Measurements from ENCODE around the gene DNLZ.

DNLZ gene

DNA sequence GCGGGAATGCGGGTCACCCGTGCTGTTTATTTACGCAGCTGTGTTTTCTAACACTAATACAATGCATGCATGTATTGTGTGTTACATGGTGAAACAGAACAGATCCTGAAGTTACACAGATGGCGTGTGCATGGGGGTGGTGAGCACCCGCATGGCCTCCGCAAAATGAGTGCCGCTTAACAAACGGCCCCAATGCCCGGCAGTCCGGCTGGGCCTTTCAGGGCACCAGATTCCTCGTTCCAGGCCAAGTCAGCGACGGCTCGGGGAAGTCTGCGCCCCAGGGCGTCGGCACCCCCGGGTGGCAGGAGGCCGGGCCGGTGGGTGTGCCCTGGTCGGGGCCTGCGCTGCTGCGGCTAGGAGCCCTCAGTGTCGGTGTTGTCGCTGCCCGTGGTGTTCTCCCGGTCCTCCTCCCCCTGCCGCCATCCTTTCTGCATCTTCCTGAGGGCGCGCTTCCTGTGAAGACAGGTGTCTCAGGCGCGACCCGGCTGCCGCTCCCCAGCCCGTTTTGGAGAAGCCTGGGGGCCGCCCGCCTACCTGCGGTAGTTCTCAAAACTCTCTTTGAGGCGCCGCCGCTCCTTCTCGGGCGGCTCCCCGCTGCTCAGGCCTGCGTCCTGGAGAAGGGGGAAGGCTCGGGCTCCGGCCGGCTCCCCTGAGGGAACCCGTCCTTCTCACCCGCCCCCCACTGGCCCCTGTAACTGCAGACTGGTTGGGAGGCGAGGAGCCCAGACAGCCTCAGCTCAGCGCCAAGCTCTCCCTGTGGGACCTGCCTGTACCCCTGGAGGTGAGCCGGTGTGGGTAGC lies 605 bp upstream of the DNLZ start:
- TF ChIP-seq GATA3 (IDR thresholded peaks at IDR 0.05; ENCODE audit: low read depth, low read length) (no peak), GATA2 (IDR thresholded peaks at IDR 0.05; ENCODE audit: low read depth, low read length) (no peak)

GRCh38 chr9:136362450-136362784 lies 1.1 kb downstream of the DNLZ start:
- TF ChIP-seq GATA3 (IDR thresholded peaks at IDR 0.05; ENCODE audit: low read depth, low read length): no peak
- no peak for TF ChIP-seq GATA2 (IDR thresholded peaks at IDR 0.05; ENCODE audit: low read depth, low read length)

DNA sequence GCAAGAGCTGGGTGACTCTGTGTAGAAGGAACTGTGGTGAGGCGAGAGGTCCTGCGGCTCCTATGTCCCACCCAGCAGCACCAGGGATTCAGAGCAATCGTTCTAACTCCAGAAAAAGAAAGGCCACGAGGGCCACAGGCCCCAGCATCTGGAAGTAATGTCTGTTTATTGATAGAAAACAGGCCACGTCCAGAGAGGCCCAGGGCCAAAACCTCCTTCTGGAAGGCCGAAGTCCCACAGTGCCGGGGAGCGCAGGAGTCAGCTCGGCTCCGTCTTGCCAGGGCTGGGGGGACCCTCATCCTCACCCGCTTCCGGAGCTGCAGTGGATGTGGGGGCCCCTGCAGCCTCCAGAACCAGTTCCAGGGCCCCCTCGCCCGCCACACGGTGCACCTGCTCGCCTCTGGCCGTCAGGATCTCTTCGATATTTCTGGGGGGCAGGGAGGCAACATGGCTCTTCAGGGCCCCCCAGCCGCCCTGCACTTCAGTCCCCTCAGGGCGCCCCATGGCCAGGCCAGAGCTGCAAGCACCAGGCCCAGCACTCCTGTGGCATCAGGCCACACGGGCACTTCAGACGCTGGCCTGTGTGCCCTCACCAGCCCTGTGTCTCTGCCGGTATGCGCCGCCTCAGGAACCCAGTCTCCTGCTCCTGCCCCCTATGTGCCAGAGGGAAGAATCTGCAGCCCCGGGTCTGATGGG lies 1.6 kb downstream of the DNLZ start:
- TF ChIP-seq GATA2 (IDR thresholded peaks at IDR 0.05; ENCODE audit: low read depth, low read length) (no peak; the same call in 1 of the 2 replicates), GATA3 (IDR thresholded peaks at IDR 0.05; ENCODE audit: low read depth, low read length) (no peak)

DNA sequence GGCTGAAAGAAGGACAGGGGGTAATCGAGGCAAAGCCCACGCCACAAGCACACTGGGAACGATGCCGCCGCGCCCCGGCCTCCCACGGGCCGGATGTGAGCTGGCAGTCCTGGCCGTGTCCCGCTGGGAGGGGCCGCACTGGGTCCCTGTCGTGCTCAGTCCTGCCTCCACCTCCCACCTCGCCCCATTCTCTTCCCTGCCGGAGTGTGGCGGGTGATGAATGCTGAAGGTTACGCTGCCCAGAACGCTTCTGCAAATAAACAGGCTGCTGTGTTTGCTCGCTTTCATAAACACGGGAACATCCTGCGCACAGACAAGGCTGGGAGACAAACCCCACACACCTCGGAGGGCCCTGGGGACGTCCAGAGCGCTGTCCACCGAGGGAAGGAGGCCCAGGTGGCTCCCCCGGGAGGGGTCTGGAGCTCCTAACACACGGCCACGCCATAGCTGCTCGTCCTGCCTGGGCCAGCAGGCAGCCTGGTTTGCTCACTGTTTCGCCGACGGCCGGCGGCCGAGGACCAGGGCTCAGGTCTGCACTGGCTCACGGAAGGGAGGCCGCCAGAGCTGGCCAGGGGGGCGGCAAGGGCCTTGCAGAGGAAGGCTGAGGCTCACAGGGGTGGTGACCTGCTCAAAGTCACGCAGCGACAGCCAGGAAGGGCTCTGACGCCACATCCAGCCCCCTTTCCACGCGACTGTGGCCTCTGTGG lies 2.3 kb downstream of the DNLZ start:
- TF ChIP-seq GATA2 (IDR thresholded peaks at IDR 0.05; ENCODE audit: low read depth, low read length): no peak
- TF ChIP-seq GATA3 (IDR thresholded peaks at IDR 0.05; ENCODE audit: low read depth, low read length): no peak

- TF ChIP-seq GATA2 (IDR thresholded peaks at IDR 0.05; ENCODE audit: low read depth, low read length) (no peak), GATA3 (IDR thresholded peaks at IDR 0.05; ENCODE audit: low read depth, low read length) (no peak)
Observed at GRCh38 chr9:136359774-136360718, 3.5 kb downstream of the DNLZ start.

DNA sequence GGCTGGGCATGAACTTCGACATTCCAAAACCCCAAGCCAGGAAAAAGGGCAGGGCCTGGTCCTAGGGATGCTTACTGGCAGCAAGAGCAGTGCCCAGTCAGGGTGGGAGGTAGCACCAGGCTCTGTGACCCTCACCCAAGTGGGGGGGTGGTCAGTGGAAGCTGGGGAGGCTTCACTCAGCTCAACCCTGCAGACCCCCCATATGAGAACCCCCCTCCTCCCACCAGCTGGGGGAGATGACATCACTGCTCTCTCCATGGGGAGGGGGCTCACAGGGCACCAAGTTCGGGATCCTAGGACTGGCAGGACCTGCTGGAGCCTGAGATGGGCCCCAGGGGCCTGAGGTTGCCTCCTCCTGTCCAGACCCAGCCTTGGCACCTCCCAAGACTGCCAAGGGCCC lies 4.7 kb downstream of the DNLZ start:
- TF ChIP-seq GATA3 (IDR thresholded peaks at IDR 0.05; ENCODE audit: low read depth, low read length) (no peak), GATA2 (IDR thresholded peaks at IDR 0.05; ENCODE audit: low read depth, low read length) (no peak)

GRCh38 chr9:136358016-136358415 lies 5.5 kb downstream of the DNLZ start:
- TF ChIP-seq GATA2 (IDR thresholded peaks at IDR 0.05; ENCODE audit: low read depth, low read length) (no peak), GATA3 (IDR thresholded peaks at IDR 0.05; ENCODE audit: low read depth, low read length) (no peak)

- TF ChIP-seq GATA3 (IDR thresholded peaks at IDR 0.05; ENCODE audit: low read depth, low read length) (no peak), GATA2 (IDR thresholded peaks at IDR 0.05; ENCODE audit: low read depth, low read length) (no peak)
Observed at GRCh38 chr9:136357202-136357725, 6.3 kb downstream of the DNLZ start.

DNA sequence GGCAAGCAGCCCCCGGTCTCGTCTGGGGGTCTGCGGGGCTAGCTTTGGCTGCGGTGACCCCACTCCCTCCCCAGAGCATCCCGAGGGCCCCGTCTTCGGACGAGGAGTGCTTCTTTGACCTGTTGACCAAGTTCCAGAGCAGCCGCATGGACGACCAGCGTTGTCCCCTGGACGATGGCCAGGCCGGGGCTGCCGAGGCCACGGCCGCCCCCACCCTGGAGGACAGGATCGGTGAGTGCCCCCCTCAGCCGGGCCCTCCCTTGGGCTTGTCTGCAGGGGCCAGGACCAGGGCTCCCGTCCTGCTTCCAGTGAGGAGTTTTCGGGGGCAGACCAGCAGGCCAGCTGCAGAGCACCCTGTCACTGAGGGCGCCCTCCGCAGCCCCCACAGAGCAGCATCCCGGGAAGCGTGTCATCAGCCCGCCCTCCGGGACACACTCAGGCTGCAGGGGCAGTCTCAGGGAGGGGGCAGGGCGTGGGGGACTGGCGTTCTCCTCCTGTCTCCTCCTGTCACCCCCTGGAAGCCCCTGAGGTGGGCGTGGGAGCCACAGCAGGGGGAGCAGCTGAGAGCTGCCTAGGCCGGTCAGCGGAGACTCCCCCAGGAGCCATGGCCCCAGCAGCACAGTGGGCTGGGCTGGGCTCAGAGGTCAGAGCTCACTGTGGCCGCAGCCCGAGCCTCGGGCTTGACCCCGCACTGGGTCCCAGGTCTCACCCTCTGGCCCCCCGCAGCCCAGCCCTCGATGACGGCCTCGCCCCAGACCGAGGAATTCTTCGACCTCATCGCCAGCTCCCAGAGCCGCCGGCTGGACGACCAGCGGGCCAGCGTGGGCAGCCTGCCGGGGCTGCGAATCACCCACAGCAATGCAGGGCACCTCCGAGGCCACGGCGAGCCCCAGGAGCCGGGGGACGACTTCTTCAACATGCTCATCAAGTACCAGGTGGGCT lies 7.7 kb downstream of the DNLZ start:
- TF ChIP-seq GATA2 (IDR thresholded peaks at IDR 0.05; ENCODE audit: low read depth, low read length) (no peak), GATA3 (IDR thresholded peaks at IDR 0.05; ENCODE audit: low read depth, low read length) (no peak)

DNA sequence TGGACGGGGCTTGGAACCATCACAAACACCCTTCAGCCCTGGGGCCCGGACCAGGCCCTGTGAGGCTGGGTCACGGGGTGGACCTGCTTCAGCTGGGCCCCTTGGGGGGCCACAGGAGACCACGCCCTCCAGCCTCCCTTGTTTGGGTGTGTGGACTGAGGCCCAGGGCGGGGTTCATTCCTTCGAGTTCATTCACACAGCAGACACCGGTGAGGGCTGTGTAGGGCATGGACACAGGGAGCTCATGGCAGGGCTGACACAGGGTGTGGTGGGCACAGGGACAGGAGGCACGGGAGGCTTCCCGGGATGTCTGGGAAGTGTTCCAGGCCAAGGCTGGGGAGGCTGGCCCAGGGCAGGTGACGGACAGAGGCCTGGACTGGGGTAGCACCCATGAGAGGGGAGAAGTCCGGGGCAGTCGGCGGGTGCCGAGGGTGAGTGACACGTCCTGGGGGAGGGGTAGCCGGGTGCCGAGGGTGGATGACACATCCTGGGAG lies 8.9 kb downstream of the DNLZ start:
- TF ChIP-seq GATA2 (IDR thresholded peaks at IDR 0.05; ENCODE audit: low read depth, low read length): no peak
- no peak for TF ChIP-seq GATA3 (IDR thresholded peaks at IDR 0.05; ENCODE audit: low read depth, low read length)

DNA sequence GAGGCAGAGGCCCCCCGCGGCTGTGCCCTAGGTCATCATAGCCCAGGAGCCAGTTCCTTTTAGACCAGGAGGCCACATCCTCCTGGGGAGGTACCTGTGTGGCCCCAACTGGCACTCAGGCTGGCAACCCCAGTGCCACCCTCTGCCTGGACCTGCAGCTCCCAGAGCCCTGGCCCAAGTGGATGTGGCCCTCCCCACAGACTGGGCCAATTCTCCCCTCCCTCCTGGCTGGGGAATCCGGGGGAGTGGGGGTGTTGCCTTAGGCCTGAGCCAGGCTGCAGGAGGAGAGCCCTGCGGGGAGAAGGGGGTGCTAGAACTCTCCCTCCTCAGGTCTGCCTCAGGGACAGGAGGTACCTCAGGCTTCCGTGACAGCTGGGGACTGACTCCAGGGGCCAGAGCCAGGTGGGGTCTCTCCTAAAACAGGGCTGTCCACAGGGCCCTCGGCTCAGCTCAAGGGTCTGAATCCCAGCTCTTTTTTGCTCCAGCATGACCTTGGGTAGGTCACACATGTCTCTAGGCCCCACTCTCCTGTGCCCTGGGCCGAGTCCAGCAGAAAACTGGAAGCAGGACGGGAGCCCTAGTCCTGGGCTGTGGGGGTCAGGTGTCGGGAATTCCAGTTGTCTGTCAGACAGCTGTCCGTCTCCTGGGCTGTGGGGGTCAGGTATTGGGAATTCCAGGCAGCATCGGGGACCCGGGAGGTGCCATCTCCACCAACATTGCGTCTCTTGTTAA lies 9.6 kb downstream of the DNLZ start:
- no peak for TF ChIP-seq GATA2 (IDR thresholded peaks at IDR 0.05; ENCODE audit: low read depth, low read length)
- no peak for TF ChIP-seq GATA3 (IDR thresholded peaks at IDR 0.05; ENCODE audit: low read depth, low read length)

- TF ChIP-seq GATA3 (IDR thresholded peaks at IDR 0.05; ENCODE audit: low read depth, low read length) (no peak), GATA2 (IDR thresholded peaks at IDR 0.05; ENCODE audit: low read depth, low read length) (no peak)
Observed at GRCh38 chr9:136353088-136353487, 10.5 kb downstream of the DNLZ start.

All from SH-SY5Y (cell line).